Measurements from ENCODE around the gene IGF1. TPM values are rescaled to one million over a fixed set of nuclear protein-coding genes. Genes with fewer than 3 reads are reported as not detected.

IGF1 gene
- total RNA-seq, 4 donors from 2014 or later = 3.6 to 161 (median 33.9) TPM

DNA sequence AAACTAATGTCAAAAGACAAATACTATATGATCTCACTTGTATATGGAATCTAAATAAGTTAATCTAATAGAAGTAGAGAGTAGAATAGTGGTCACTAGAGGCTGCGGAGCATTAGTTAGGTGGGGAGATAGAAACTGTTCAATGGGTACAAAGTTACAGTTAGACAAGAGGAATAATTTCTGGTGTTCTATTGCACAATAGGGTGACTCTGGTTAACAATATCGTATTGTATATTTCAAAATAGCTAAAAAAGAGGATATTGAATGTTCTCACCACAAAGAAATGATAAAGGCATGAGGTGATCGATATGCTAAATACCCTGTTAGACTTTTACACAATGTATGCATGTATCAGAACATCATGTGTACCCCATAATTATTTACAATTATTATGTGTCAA is 42.9 kb downstream of the IGF1 start:
- Histone ChIP-seq H3K4me1 (no peaks in the 10 kb centered on the region), H3K4me3 (no peak overlapping the region), H3K27ac (peak overlapping the region in 1 of 2 donors; percentile 29), H3K27me3 (no peaks in the 10 kb centered on the region), H3K36me3 (no peaks in the 10 kb centered on the region), H3K9me3 (no peaks in the 10 kb centered on the region)
- no peak for DNase-seq
- intact Hi-C loops (cut with DNase I; ENCODE audit: low total_unique reads) = no loop called here
- TF ChIP-seq, protein P1, sequence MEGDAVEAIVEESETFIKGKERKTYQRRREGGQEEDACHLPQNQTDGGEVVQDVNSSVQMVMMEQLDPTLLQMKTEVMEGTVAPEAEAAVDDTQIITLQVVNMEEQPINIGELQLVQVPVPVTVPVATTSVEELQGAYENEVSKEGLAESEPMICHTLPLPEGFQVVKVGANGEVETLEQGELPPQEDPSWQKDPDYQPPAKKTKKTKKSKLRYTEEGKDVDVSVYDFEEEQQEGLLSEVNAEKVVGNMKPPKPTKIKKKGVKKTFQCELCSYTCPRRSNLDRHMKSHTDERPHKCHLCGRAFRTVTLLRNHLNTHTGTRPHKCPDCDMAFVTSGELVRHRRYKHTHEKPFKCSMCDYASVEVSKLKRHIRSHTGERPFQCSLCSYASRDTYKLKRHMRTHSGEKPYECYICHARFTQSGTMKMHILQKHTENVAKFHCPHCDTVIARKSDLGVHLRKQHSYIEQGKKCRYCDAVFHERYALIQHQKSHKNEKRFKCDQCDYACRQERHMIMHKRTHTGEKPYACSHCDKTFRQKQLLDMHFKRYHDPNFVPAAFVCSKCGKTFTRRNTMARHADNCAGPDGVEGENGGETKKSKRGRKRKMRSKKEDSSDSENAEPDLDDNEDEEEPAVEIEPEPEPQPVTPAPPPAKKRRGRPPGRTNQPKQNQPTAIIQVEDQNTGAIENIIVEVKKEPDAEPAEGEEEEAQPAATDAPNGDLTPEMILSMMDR (IDR thresholded peaks at IDR 0.05) = no peak
- TF ChIP-seq POLR2A (IDR thresholded peaks at IDR 0.05) = no peak

DNA sequence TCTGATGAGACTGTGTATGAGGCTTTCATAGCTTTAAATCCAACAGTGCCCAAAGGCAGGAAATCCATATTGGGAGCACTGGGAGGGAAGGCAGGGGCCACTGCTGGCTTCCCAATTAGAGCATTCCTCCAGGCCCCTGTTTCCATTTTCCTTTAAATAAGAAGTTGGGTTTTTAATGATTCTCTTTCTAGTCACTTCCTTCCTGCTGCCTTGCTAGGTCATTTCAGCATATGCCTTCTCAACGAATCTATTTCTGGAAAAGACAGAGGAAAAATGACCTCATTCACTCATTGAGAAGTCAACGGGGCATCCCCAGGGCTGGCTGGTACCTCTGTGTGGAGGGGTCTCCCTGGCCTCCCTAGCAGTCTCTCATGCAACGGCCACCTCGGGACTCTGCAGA is 43.5 kb downstream of the IGF1 start:
- Histone ChIP-seq H3K4me3 (no peak overlapping the region), H3K27me3 (no peaks in the 10 kb centered on the region), H3K9me3 (no peaks in the 10 kb centered on the region), H3K4me1 (no peaks in the 10 kb centered on the region), H3K36me3 (no peaks in the 10 kb centered on the region), H3K27ac (peak overlapping the region in 1 of 2 donors; percentile 29)
- no peak for TF ChIP-seq POLR2A (IDR thresholded peaks at IDR 0.05)
- TF ChIP-seq, protein P1 (IDR thresholded peaks at IDR 0.05) = no peak
- intact Hi-C loops (cut with DNase I; ENCODE audit: low total_unique reads) = no loop called here
- DNase-seq = no peak

DNA sequence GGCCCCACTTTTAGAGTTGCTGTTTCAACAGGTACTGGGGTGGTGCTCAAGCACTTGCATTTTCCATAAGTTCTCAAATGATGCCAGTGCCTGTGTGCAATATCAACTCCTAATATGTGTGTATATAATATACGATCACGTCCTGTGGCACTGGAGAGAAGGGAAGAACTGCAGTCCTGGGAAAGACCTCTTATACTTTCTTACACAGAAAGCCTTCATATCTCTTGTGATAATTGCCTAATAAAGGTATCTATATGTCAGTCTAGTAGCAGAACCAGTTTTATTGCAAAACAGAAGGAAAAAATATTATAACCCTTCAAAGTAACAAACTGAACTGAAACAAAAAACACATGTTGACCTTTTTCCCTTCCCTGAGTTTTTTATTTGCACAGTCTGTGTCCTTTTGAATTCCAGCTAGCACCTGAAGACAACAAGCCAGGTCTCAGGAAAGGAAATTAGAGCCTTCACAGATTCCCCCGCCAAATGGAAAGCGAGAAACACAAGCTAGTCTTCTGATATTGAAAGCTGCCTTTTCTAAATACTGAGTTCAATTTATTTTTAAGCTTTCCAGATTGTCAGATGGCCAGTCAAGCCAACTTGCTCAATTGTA is 44.4 kb downstream of the IGF1 start:
- Histone ChIP-seq H3K9me3 (no peaks in the 10 kb centered on the region), H3K27me3 (no peaks in the 10 kb centered on the region), H3K36me3 (no peaks in the 10 kb centered on the region), H3K4me3 (no peak overlapping the region), H3K4me1 (no peaks in the 10 kb centered on the region), H3K27ac (no peak overlapping the region)
- no peak for TF ChIP-seq POLR2A (IDR thresholded peaks at IDR 0.05)
- TF ChIP-seq, protein P1 (IDR thresholded peaks at IDR 0.05) = no peak
- no peak for DNase-seq
- intact Hi-C loops (cut with DNase I; ENCODE audit: low total_unique reads) = no loop called here

DNA sequence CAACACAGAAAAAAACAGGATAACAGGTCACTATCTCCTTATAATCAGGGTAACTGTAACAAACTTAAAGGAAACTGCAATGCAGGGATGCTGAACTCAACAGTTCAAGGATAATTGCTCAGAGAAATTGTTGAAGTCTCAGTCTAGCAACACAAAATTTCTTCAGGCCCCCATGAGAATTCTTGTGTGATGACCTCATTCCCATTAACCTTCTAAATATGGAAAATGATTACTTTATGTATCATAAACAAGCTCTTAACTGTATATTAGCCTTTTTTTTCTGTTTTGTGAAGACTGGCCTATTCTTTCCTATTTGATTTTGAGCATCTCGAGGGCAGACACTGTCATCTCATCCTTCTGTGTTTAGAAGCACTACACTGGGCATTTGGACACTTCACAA is 47.1 kb downstream of the IGF1 start:
- Histone ChIP-seq H3K27me3 (no peaks in the 10 kb centered on the region), H3K4me3 (no peak overlapping the region), H3K36me3 (no peaks in the 10 kb centered on the region), H3K9me3 (no peaks in the 10 kb centered on the region), H3K4me1 (no peaks in the 10 kb centered on the region), H3K27ac (peak overlapping the region; percentile 20 to 24)
- intact Hi-C loops (cut with DNase I; ENCODE audit: low total_unique reads) = no loop called here
- no peak for TF ChIP-seq POLR2A (IDR thresholded peaks at IDR 0.05)
- TF ChIP-seq, protein P1 (IDR thresholded peaks at IDR 0.05) = no peak
- DNase-seq = no peak

DNA sequence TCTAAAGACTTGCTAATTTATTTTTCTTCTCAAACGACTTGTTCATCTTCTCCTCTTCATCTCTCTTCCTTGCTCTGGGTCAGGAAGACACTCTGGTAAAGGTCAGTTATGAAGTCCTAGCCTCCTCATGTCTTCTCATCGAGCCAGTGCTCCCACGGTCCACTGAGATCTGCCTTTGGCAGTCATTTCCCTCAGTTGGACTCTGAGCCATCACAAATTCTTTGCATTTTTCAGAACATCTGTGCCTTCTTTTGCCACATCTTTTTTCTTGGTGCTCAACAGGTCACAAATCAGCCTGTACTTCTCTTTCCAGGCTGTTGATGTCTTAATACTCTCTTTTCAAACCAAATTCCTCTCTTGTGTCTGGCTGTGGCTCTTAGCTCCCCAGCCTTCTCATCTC is 49.7 kb downstream of the IGF1 start:
- TF ChIP-seq POLR2A (IDR thresholded peaks at IDR 0.05) = no peak
- TF ChIP-seq, protein P1 (IDR thresholded peaks at IDR 0.05) = no peak
- Histone ChIP-seq H3K4me3 (no peak overlapping the region), H3K27me3 (no peaks in the 10 kb centered on the region), H3K4me1 (peaks cover 10 to 13% of the 10 kb centered on the region in 2 donors), H3K9me3 (no peaks in the 10 kb centered on the region), H3K36me3 (no peaks in the 10 kb centered on the region), H3K27ac (peak overlapping the region; percentile 49 to 54)
- intact Hi-C loops (cut with DNase I; ENCODE audit: low total_unique reads) = no loop called here
- DNase-seq = peak in 1 of 2 donors; percentile 22
